Mucosa of stomach (tissue), 1 donor: ENCODE data around the gene CCM2.

ENCODE experiments used
- H3K27me3 ChIP-seq: one replicate; pipeline ENCODE4 v1.7.0; 2013; ENCODE audit warnings: mild to moderate bottlenecking, low read length; ENCODE audit not compliant: control insufficient read depth, insufficient read depth
- H3K36me3 ChIP-seq: one replicate; pipeline ENCODE4 v1.7.0; 2013; ENCODE audit warnings: low read length; ENCODE audit not compliant: control insufficient read depth, insufficient read depth
- H3K4me1 ChIP-seq: one replicate; pipeline ENCODE4 v1.7.0; 2013; ENCODE audit warnings: mild to moderate bottlenecking, low read length; ENCODE audit not compliant: control insufficient read depth, insufficient read depth
- H3K4me3 ChIP-seq: one replicate; pipeline ENCODE4 v1.7.0; 2013; ENCODE audit warnings: low read length
- H3K9ac ChIP-seq: one replicate; pipeline ENCODE4 v1.7.0; 2013; ENCODE audit warnings: mild to moderate bottlenecking, low read length, moderate library complexity
- H3K9me3 ChIP-seq: one replicate; pipeline ENCODE4 v1.7.0; 2013; ENCODE audit warnings: mild to moderate bottlenecking, low read length, moderate library complexity; ENCODE audit not compliant: control insufficient read depth
- donor health status: Pancreatic carcinoma.

CCM2 gene

GRCh38 chr7:45036796-45037195 is 36.8 kb downstream of the CCM2 start:
- peaks cover 8% of the 10 kb centered on the region for H3K4me1 ChIP-seq

GRCh38 chr7:45037876-45038275 is 37.9 kb downstream of the CCM2 start:
- H3K27me3 ChIP-seq: no peaks in the 10 kb centered on the region
- no peaks in the 10 kb centered on the region for H3K36me3 ChIP-seq
- no peak overlapping the region for H3K9ac ChIP-seq
- peaks cover 8% of the 10 kb centered on the region for H3K4me1 ChIP-seq
- H3K4me3 ChIP-seq: no peak overlapping the region
- no peaks in the 10 kb centered on the region for H3K9me3 ChIP-seq

More at GRCh38 chr7:45036796-45037195, 36.8 kb downstream of the CCM2 start:
- Histone ChIP-seq H3K4me3 (no peak overlapping the region), H3K9ac (no peak overlapping the region), H3K27me3 (no peaks in the 10 kb centered on the region), H3K36me3 (no peaks in the 10 kb centered on the region), H3K9me3 (no peaks in the 10 kb centered on the region)

GRCh38 chr7:45039106-45039505 is 39.1 kb downstream of the CCM2 start:
- H3K4me1 ChIP-seq: peaks cover 8% of the 10 kb centered on the region
- no peaks in the 10 kb centered on the region for H3K36me3 ChIP-seq
- no peaks in the 10 kb centered on the region for H3K27me3 ChIP-seq
- no peaks in the 10 kb centered on the region for H3K9me3 ChIP-seq
- no peak overlapping the region for H3K4me3 ChIP-seq
- H3K9ac ChIP-seq: no peak overlapping the region

GRCh38 chr7:45044338-45044737 is 44.3 kb downstream of the CCM2 start:
- no peaks in the 10 kb centered on the region for H3K9me3 ChIP-seq
- H3K27me3 ChIP-seq: no peaks in the 10 kb centered on the region
- H3K9ac ChIP-seq: no peak overlapping the region
- H3K4me1 ChIP-seq: no peaks in the 10 kb centered on the region
- no peaks in the 10 kb centered on the region for H3K36me3 ChIP-seq
- H3K4me3 ChIP-seq: no peak overlapping the region

GRCh38 chr7:45048748-45049147 is 48.7 kb downstream of the CCM2 start:
- Histone ChIP-seq H3K36me3 (no peaks in the 10 kb centered on the region), H3K4me3 (no peak overlapping the region), H3K27me3 (no peaks in the 10 kb centered on the region), H3K9ac (no peak overlapping the region), H3K4me1 (no peaks in the 10 kb centered on the region), H3K9me3 (no peaks in the 10 kb centered on the region)

- Histone ChIP-seq H3K4me1 (no peaks in the 10 kb centered on the region), H3K4me3 (no peak overlapping the region), H3K9ac (no peak overlapping the region), H3K36me3 (no peaks in the 10 kb centered on the region), H3K9me3 (no peaks in the 10 kb centered on the region), H3K27me3 (no peaks in the 10 kb centered on the region)
Measured at GRCh38 chr7:45050198-45050597, 50.2 kb downstream of the CCM2 start.

- no peaks in the 10 kb centered on the region for H3K36me3 ChIP-seq
Measured at GRCh38 chr7:45052011-45052410, 52.0 kb downstream of the CCM2 start.

GRCh38 chr7:45053401-45053800 is 53.4 kb downstream of the CCM2 start:
- H3K4me1 ChIP-seq: no peaks in the 10 kb centered on the region
- no peak overlapping the region for H3K4me3 ChIP-seq
- no peaks in the 10 kb centered on the region for H3K9me3 ChIP-seq
- H3K9ac ChIP-seq: no peak overlapping the region
- H3K36me3 ChIP-seq: no peaks in the 10 kb centered on the region
- H3K27me3 ChIP-seq: no peaks in the 10 kb centered on the region

More at GRCh38 chr7:45052011-45052410, 52.0 kb downstream of the CCM2 start:
- Histone ChIP-seq H3K4me3 (no peak overlapping the region), H3K27me3 (no peaks in the 10 kb centered on the region), H3K9ac (no peak overlapping the region), H3K4me1 (no peaks in the 10 kb centered on the region), H3K9me3 (no peaks in the 10 kb centered on the region)

- H3K4me1 ChIP-seq: no peaks in the 10 kb centered on the region
- H3K9me3 ChIP-seq: no peaks in the 10 kb centered on the region
- no peak overlapping the region for H3K4me3 ChIP-seq
- no peaks in the 10 kb centered on the region for H3K36me3 ChIP-seq
- H3K27me3 ChIP-seq: no peaks in the 10 kb centered on the region
- H3K9ac ChIP-seq: no peak overlapping the region
Measured at GRCh38 chr7:45053941-45054340, 53.9 kb downstream of the CCM2 start.

- H3K9ac ChIP-seq: no peak overlapping the region
- H3K4me3 ChIP-seq: no peak overlapping the region
- H3K4me1 ChIP-seq: no peaks in the 10 kb centered on the region
- no peaks in the 10 kb centered on the region for H3K9me3 ChIP-seq
- H3K27me3 ChIP-seq: no peaks in the 10 kb centered on the region
- H3K36me3 ChIP-seq: no peaks in the 10 kb centered on the region
Measured at GRCh38 chr7:45054442-45054841, 54.4 kb downstream of the CCM2 start.

GRCh38 chr7:45055016-45055415 is 55.0 kb downstream of the CCM2 start:
- Histone ChIP-seq H3K36me3 (no peaks in the 10 kb centered on the region), H3K4me3 (no peak overlapping the region), H3K9ac (no peak overlapping the region), H3K27me3 (no peaks in the 10 kb centered on the region), H3K4me1 (no peaks in the 10 kb centered on the region), H3K9me3 (no peaks in the 10 kb centered on the region)

- Histone ChIP-seq H3K4me1 (no peaks in the 10 kb centered on the region), H3K9ac (no peak overlapping the region), H3K27me3 (no peaks in the 10 kb centered on the region), H3K9me3 (no peaks in the 10 kb centered on the region), H3K36me3 (no peaks in the 10 kb centered on the region), H3K4me3 (no peak overlapping the region)
Measured at GRCh38 chr7:45055594-45056219, 55.7 kb downstream of the CCM2 start.

- Histone ChIP-seq H3K4me3 (no peak overlapping the region), H3K9me3 (no peaks in the 10 kb centered on the region), H3K36me3 (no peaks in the 10 kb centered on the region), H3K9ac (no peak overlapping the region), H3K27me3 (no peaks in the 10 kb centered on the region), H3K4me1 (no peaks in the 10 kb centered on the region)
Measured at GRCh38 chr7:45057878-45058277, 57.9 kb downstream of the CCM2 start.
